A673 (cell line): ENCODE measurements around the gene DHRS7. TPM values are rescaled to one million over a fixed set of nuclear protein-coding genes. Genes with fewer than 3 reads are reported as not detected.
A peak's percentile ranks its signal among the peaks of the same experiment; 100 is the strongest.

Experiments used
- BruUV-seq: library from RNA; stranded (reverse); fragments of 400-500 nt; replicated peaks from 2 replicates; lab custom pipeline; 2021; lab: Mats Ljungman, UMichigan
- CTCF ChIA-PET: fragments of 300-600 bp; sonication (Branson Sonifier 250); formaldehyde crosslinking; loops from one replicate; lab custom pipeline; 2022; ENCODE audit warnings: antibody characterized with exemption; lab: Charles Lee
- POLR2A ChIA-PET: fragments of 300-600 bp; sonication (Branson Sonifier 250); formaldehyde crosslinking; loops from one replicate; lab custom pipeline; 2022; ENCODE audit warnings: antibody characterized with exemption; ENCODE audit not compliant: low non-redundant PET; lab: Charles Lee
- DNase-seq: peaks from one replicate; pipeline ENCODE4 v3.0.0-alpha.2; 2015; ENCODE audit warnings: low spot score
- H3K27ac ChIP-seq: fragments of 200-600 bp; sonication (generic); 2 replicates; pipeline ENCODE4 v1.5.1; 2016; ENCODE audit warnings: mixed run types, low read depth, mild to moderate bottlenecking, mixed read lengths, antibody characterized with exemption, low read length; ENCODE audit not compliant: poor library complexity, severe bottlenecking
- H3K27me3 ChIP-seq: fragments of 200-600 bp; sonication (generic); replicated peaks from 2 replicates; pipeline ENCODE4 v1.6.1; 2017; ENCODE audit warnings: mixed run types, low read depth, mild to moderate bottlenecking, mixed read lengths, antibody characterized with exemption, low read length; ENCODE audit not compliant: insufficient read depth, poor library complexity
- H3K36me3 ChIP-seq: fragments of 200-600 bp; sonication (generic); 2 replicates; pipeline ENCODE4 v1.6.1; 2016; ENCODE audit warnings: mixed run types, mild to moderate bottlenecking, mixed read lengths, antibody characterized with exemption, low read length; ENCODE audit not compliant: insufficient read depth, poor library complexity, severe bottlenecking
- H3K4me1 ChIP-seq: fragments of 200-600 bp; sonication (generic); 2 replicates; pipeline ENCODE4 v1.6.1; 2017; ENCODE audit warnings: mixed run types, mild to moderate bottlenecking, mixed read lengths, antibody characterized with exemption, low read length; ENCODE audit not compliant: insufficient read depth, poor library complexity, severe bottlenecking
- H3K4me3 ChIP-seq: fragments of 200-600 bp; sonication (generic); 2 replicates; pipeline ENCODE4 v1.5.1; 2016; ENCODE audit warnings: low read depth, mixed run types, mild to moderate bottlenecking, mixed read lengths, low read length; ENCODE audit not compliant: poor library complexity, severe bottlenecking
- H3K9me3 ChIP-seq: fragments of 200-600 bp; sonication (generic); 2 replicates; pipeline ENCODE4 v1.6.1; 2016; ENCODE audit warnings: mixed run types, low read depth, mild to moderate bottlenecking, mixed read lengths, antibody characterized with exemption, low read length; ENCODE audit not compliant: poor library complexity, severe bottlenecking
- EZH2 ChIP-seq: fragments of 200-600 bp; sonication (generic); IDR thresholded peaks from 2 replicates; pipeline ENCODE4 v1.6.1; 2017; ENCODE audit warnings: borderline replicate concordance, low read depth, mild to moderate bottlenecking, mixed read lengths, antibody characterized with exemption, low read length; ENCODE audit not compliant: poor library complexity, severe bottlenecking
- intact Hi-C: fragments of 100-400 bp; cut with micrococcal nuclease; formaldehyde crosslinking; loops from one replicate; pipeline ENCODE4 v1.10.0; 2022; ENCODE audit not compliant: unreplicated experiment
- total RNA-seq: library from RNA; stranded (reverse); gene quantifications from 2 replicates; pipeline ENCODE4 v1.2.3, GENCODE V29; 2021
- TF ChIP-seq, protein P1 (sequence below): fragments of 300-800, 200-600 bp; sonication (generic); conservative IDR thresholded peaks from 2 replicates; pipeline ENCODE4 v1.5.1; 2017; ENCODE audit warnings: low read depth, mild to moderate bottlenecking, antibody characterized with exemption, low read length, moderate library complexity, mixed read lengths

DHRS7 gene
- total RNA-seq, 1 experiment from 2014 or later: 17.9 TPM

DNA sequence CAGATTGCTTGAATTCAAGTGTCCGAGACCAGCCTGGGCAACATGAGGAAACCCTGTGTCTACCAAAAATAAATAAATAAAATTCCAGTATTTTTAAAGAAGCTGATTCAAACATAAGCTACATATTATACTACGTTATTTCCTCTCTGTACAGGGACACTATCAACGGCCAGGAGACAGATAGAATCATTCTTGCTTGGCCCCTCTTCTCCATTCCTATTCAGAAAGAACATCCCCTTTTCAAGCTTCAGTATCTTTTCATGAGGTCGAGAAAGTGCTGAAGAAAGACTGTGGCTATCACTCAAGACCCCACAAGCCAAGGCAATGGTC, 314 bp upstream of the DHRS7 start:
- intact Hi-C loops: loop anchor here (5.0 kb wide), 1 partner anchor 98 kb away; no protein-coding TSS in a partner anchor
- TF ChIP-seq, protein P1, sequence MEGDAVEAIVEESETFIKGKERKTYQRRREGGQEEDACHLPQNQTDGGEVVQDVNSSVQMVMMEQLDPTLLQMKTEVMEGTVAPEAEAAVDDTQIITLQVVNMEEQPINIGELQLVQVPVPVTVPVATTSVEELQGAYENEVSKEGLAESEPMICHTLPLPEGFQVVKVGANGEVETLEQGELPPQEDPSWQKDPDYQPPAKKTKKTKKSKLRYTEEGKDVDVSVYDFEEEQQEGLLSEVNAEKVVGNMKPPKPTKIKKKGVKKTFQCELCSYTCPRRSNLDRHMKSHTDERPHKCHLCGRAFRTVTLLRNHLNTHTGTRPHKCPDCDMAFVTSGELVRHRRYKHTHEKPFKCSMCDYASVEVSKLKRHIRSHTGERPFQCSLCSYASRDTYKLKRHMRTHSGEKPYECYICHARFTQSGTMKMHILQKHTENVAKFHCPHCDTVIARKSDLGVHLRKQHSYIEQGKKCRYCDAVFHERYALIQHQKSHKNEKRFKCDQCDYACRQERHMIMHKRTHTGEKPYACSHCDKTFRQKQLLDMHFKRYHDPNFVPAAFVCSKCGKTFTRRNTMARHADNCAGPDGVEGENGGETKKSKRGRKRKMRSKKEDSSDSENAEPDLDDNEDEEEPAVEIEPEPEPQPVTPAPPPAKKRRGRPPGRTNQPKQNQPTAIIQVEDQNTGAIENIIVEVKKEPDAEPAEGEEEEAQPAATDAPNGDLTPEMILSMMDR: peak; percentile 53
- TF ChIP-seq EZH2: no peak
- Histone ChIP-seq H3K9me3 (no peaks in the 10 kb centered on the region), H3K4me3 (peak overlapping the region; percentile 79), H3K27ac (no peak overlapping the region), H3K27me3 (no peaks in the 10 kb centered on the region), H3K4me1 (no peaks in the 10 kb centered on the region), H3K36me3 (no peaks in the 10 kb centered on the region)
- no peak for DNase-seq
- CTCF ChIA-PET: interaction anchor here (0.9 kb wide), 1 partner anchor 101 kb away, joined by 3 read pairs; no protein-coding TSS in a partner anchor
- no TSS peak for BruUV-seq
- POLR2A ChIA-PET: no interaction called here

DNA sequence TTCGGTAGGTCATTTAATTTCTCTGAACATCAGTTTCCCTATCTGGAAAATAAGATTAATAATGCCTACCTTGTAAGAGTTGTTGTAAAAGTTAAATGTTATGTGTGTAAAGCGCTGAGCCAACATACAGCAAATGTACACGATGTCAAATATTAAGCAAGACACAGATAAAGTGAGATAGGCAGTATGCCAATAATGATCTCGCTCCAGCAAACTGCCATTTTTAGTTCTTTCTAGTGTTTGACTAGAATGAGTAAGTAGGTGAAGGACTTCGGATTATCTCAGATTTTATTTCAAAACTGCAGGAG, 840 bp downstream of the DHRS7 start:
- no peak for TF ChIP-seq EZH2
- TF ChIP-seq, protein P1: no peak
- CTCF ChIA-PET: no interaction called here
- Histone ChIP-seq H3K4me3 (peak overlapping the region; percentile 79), H3K9me3 (no peaks in the 10 kb centered on the region), H3K27ac (no peak overlapping the region), H3K36me3 (no peaks in the 10 kb centered on the region), H3K4me1 (no peaks in the 10 kb centered on the region), H3K27me3 (no peaks in the 10 kb centered on the region)
- no peak for DNase-seq
- intact Hi-C loops: no loop called here
- POLR2A ChIA-PET: no interaction called here
- no TSS peak for BruUV-seq

DNA sequence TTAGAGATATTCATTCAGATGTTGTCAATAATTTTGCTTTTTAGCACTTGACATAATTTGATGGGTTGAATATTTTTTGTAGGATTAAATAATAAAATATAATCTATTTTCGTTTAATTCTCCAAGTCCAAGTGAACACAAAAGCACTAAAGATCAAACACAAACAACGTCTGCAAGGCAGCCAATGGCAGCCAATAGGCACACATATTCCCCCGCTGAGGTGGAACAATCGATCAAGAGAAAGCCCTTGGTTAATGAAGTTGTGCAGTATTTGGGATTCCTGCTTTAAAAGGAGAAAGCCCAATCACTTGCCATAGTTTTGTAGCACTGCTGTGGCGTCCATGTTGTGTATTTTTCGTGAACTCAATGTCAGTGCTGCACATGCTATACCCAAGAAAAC, 1.5 kb downstream of the DHRS7 start:
- intact Hi-C loops: no loop called here
- H3K4me1 ChIP-seq: no peaks in the 10 kb centered on the region
- POLR2A ChIA-PET: no interaction called here
- no peak for DNase-seq
- CTCF ChIA-PET: no interaction called here
- no peak for TF ChIP-seq EZH2
- TF ChIP-seq, protein P1: no peak
- H3K4me3 ChIP-seq: no peak overlapping the region
- no peak overlapping the region for H3K27ac ChIP-seq
- no peaks in the 10 kb centered on the region for H3K27me3 ChIP-seq
- TSS peak; percentile 71 for BruUV-seq
- no peaks in the 10 kb centered on the region for H3K36me3 ChIP-seq
- no peaks in the 10 kb centered on the region for H3K9me3 ChIP-seq
